Neural progenitor cell (in vitro differentiated cells): ENCODE data around the gene DMBX1. TPM values are rescaled to one million over a fixed set of nuclear protein-coding genes. Genes with fewer than 3 reads are reported as not detected.

Source experiments
- DNase-seq: peaks from one replicate; pipeline ENCODE4 v3.0.0-alpha.2; 2016; ENCODE audit warnings: low spot score
- H2AFZ ChIP-seq: fragments of 200-600 bp; sonication (generic); replicated peaks from 2 replicates; pipeline ENCODE4 v1.6.1; 2016; ENCODE audit warnings: antibody characterized with exemption
- H3F3A ChIP-seq: fragments of 200-600 bp; sonication (generic); 2 replicates; pipeline ENCODE4 v1.6.1; 2016; ENCODE audit warnings: antibody characterized with exemption, low read depth
- H3K27ac ChIP-seq: fragments of 200-600 bp; sonication (generic); 2 replicates; pipeline ENCODE4 v1.5.1; 2016; ENCODE audit warnings: mild to moderate bottlenecking
- H3K27me3 ChIP-seq: fragments of 200-600 bp; sonication (generic); 2 replicates; pipeline ENCODE4 v1.6.1; 2016; ENCODE audit warnings: mild to moderate bottlenecking, moderate library complexity
- H3K36me3 ChIP-seq: fragments of 200-600 bp; sonication (generic); 2 replicates; pipeline ENCODE4 v1.5.1; 2016
- H3K4me1 ChIP-seq: fragments of 200-600 bp; sonication (generic); 2 replicates; pipeline ENCODE4 v1.6.1; 2016; ENCODE audit warnings: mixed run types
- H3K4me2 ChIP-seq: fragments of 200-600 bp; sonication (generic); 2 replicates; pipeline ENCODE4 v1.6.1; 2016
- H3K4me3 ChIP-seq: fragments of 200-600 bp; sonication (generic); 2 replicates; pipeline ENCODE4 v1.5.1; 2016
- H3K79me2 ChIP-seq: fragments of 200-600 bp; sonication (generic); 2 replicates; pipeline ENCODE4 v1.6.1; 2016; ENCODE audit warnings: low read depth
- H3K9ac ChIP-seq: fragments of 200-600 bp; sonication (generic); 2 replicates; pipeline ENCODE4 v1.6.1; 2016
- H3K9me3 ChIP-seq: fragments of 200-600 bp; sonication (generic); 2 replicates; pipeline ENCODE4 v1.5.1; 2016; ENCODE audit warnings: low read depth
- H4K20me1 ChIP-seq: fragments of 200-600 bp; sonication (generic); 2 replicates; pipeline ENCODE4 v1.6.1; 2016; ENCODE audit warnings: low read depth
- H3K27ac Mint-ChIP-seq: 3 replicates; pipeline ENCODE4 v1.8.0; 2021; ENCODE audit warnings: mixed read lengths
- H3K27me3 Mint-ChIP-seq: 2 replicates; pipeline ENCODE4 v1.8.0; 2022; ENCODE audit warnings: low read depth, mild to moderate bottlenecking, inconsistent platforms, moderate library complexity, mixed read lengths; ENCODE audit not compliant: insufficient read depth
- H3K36me3 Mint-ChIP-seq: 3 replicates; pipeline ENCODE4 v1.8.0; 2021; ENCODE audit warnings: mixed read lengths
- H3K4me1 Mint-ChIP-seq: 3 replicates; pipeline ENCODE4 v1.8.0; 2021; ENCODE audit warnings: mixed read lengths
- H3K4me3 Mint-ChIP-seq: 3 replicates; pipeline ENCODE4 v1.8.0; 2021; ENCODE audit warnings: mild to moderate bottlenecking, moderate library complexity, mixed read lengths
- H3K9me3 Mint-ChIP-seq: 3 replicates; pipeline ENCODE4 v1.8.0; 2020; ENCODE audit warnings: mixed read lengths
- CTCF ChIP-seq: fragments of 200-600 bp; sonication (generic); IDR thresholded peaks from 2 replicates; pipeline ENCODE4 v1.5.1; 2017; ENCODE audit warnings: antibody characterized with exemption, mild to moderate bottlenecking
- EZH2 ChIP-seq: fragments of 200-600 bp; sonication (generic); IDR thresholded peaks from 2 replicates; pipeline ENCODE4 v1.6.1; 2017; ENCODE audit warnings: antibody characterized with exemption, mild to moderate bottlenecking, moderate library complexity
- EZH2phosphoT487 ChIP-seq: fragments of 200-600 bp; sonication (generic); IDR thresholded peaks from 2 replicates; pipeline ENCODE4 v1.6.1; 2017; ENCODE audit warnings: antibody characterized with exemption
- total RNA-seq: library from RNA; depleted of rRNA; stranded (reverse); fragments of >200 nt; gene quantifications from 2 replicates; pipeline ENCODE4 v1.2.3, GENCODE V29; 2015; ENCODE audit warnings: low replicate concordance

Gene DMBX1
- total RNA-seq, 1 donor from 2014 or later, result 0.06 TPM

- Histone ChIP-seq H3K4me3 (no peak overlapping the region), H3K27me3 (peaks cover 100% of the 10 kb centered on the region), H3K79me2 (no peaks in the 10 kb centered on the region), H3K4me1 (peaks cover 50% of the 10 kb centered on the region), H3K36me3 (no peaks in the 10 kb centered on the region), H3K9me3 (no peaks in the 10 kb centered on the region), H3K27ac (no peak overlapping the region), H3K9ac (no peak overlapping the region), H3F3A (peaks cover 62% of the 10 kb centered on the region), H2AFZ (no peak overlapping the region), H3K4me2 (peak overlapping the region; percentile 5), H4K20me1 (peaks cover 85% of the 10 kb centered on the region)
- H3K9me3 Mint-ChIP-seq, result no peaks in the 10 kb centered on the region
- H3K4me1 Mint-ChIP-seq, result peaks cover 73% of the 10 kb centered on the region
- no peak overlapping the region for H3K27ac Mint-ChIP-seq
- H3K4me3 Mint-ChIP-seq, result no peak overlapping the region
- peaks cover 49% of the 10 kb centered on the region for H3K27me3 Mint-ChIP-seq
- H3K36me3 Mint-ChIP-seq, result no peaks in the 10 kb centered on the region
- no peak for TF ChIP-seq EZH2
- no peak for TF ChIP-seq EZH2phosphoT487
- TF ChIP-seq CTCF, result no peak
- no peak for DNase-seq
Observed at GRCh38 chr1:46464013-46464548, 25.6 kb upstream of the DMBX1 start.

GRCh38 chr1:46464915-46465314, 24.7 kb upstream of the DMBX1 start:
- H3F3A ChIP-seq, result peaks cover 67% of the 10 kb centered on the region
- no peaks in the 10 kb centered on the region for H3K36me3 ChIP-seq
- peaks cover 100% of the 10 kb centered on the region for H3K27me3 ChIP-seq
- peaks cover 85% of the 10 kb centered on the region for H4K20me1 ChIP-seq
- peaks cover 52% of the 10 kb centered on the region for H3K4me1 ChIP-seq
- H3K9me3 ChIP-seq, result no peaks in the 10 kb centered on the region
- H3K4me2 ChIP-seq, result no peak overlapping the region
- H3K27ac Mint-ChIP-seq, result no peak overlapping the region
- H3K9me3 Mint-ChIP-seq, result no peaks in the 10 kb centered on the region
- peaks cover 75% of the 10 kb centered on the region for H3K4me1 Mint-ChIP-seq
- no peak for DNase-seq
- peaks cover 44% of the 10 kb centered on the region for H3K27me3 Mint-ChIP-seq
- H2AFZ ChIP-seq, result no peak overlapping the region
- H3K4me3 ChIP-seq, result no peak overlapping the region
- no peaks in the 10 kb centered on the region for H3K79me2 ChIP-seq
- H3K27ac ChIP-seq, result no peak overlapping the region
- no peak for TF ChIP-seq CTCF
- TF ChIP-seq EZH2phosphoT487, result no peak
- no peak for TF ChIP-seq EZH2
- no peak overlapping the region for H3K9ac ChIP-seq
- peak overlapping the region; percentile 55 for H3K4me3 Mint-ChIP-seq
- no peaks in the 10 kb centered on the region for H3K36me3 Mint-ChIP-seq

- H3F3A ChIP-seq, result peaks cover 65% of the 10 kb centered on the region
- H3K9me3 ChIP-seq, result no peaks in the 10 kb centered on the region
- no peak overlapping the region for H3K27ac ChIP-seq
- H3K4me3 Mint-ChIP-seq, result peak overlapping the region; percentile 70
- no peaks in the 10 kb centered on the region for H3K36me3 ChIP-seq
- no peak for DNase-seq
- no peak overlapping the region for H3K27ac Mint-ChIP-seq
- no peak overlapping the region for H3K9ac ChIP-seq
- H3K4me2 ChIP-seq, result peak overlapping the region; percentile 78
- H3K4me3 ChIP-seq, result peak overlapping the region; percentile 38
- H3K79me2 ChIP-seq, result no peaks in the 10 kb centered on the region
- H2AFZ ChIP-seq, result no peak overlapping the region
- no peaks in the 10 kb centered on the region for H3K9me3 Mint-ChIP-seq
- peak; percentile 26 for TF ChIP-seq EZH2
- no peak for TF ChIP-seq CTCF
- H3K36me3 Mint-ChIP-seq, result no peaks in the 10 kb centered on the region
- H3K27me3 ChIP-seq, result peaks cover 100% of the 10 kb centered on the region
- peaks cover 52% of the 10 kb centered on the region for H3K4me1 ChIP-seq
- peaks cover 85% of the 10 kb centered on the region for H4K20me1 ChIP-seq
- H3K4me1 Mint-ChIP-seq, result peaks cover 72% of the 10 kb centered on the region
- H3K27me3 Mint-ChIP-seq, result peaks cover 41% of the 10 kb centered on the region
Observed at GRCh38 chr1:46465981-46466476, 23.6 kb upstream of the DMBX1 start.
